Loucy (cell line): ENCODE results near the gene LRIF1.

ENCODE experiments used
- CTCF ChIP-seq: fragments of 200-600 bp; sonication (generic); conservative IDR thresholded peaks from 2 replicates; pipeline ENCODE4 v1.5.1; 2014; ENCODE audit warnings: mild to moderate bottlenecking, antibody characterized with exemption, low read length
- EZH2phosphoT487 ChIP-seq: fragments of 200-600 bp; IDR thresholded peaks from 2 replicates; pipeline ENCODE4 v1.6.1; 2018; ENCODE audit warnings: antibody characterized with exemption, mild to moderate bottlenecking, moderate library complexity, borderline replicate concordance

- no peak for TF ChIP-seq CTCF
- TF ChIP-seq EZH2phosphoT487, result no peak
Measured at GRCh38 chr1:110903853-110904500, 59.7 kb downstream of the LRIF1 start.
